ENCODE data around the gene HSBP1.

HSBP1 gene

GRCh38 chr16:83842291-83842690 is 34.5 kb downstream of the HSBP1 start:
- no peak for DNase-seq

GRCh38 chr16:83842756-83843507 is 35.2 kb downstream of the HSBP1 start:
- no peak for DNase-seq

GRCh38 chr16:83843657-83844056 is 35.9 kb downstream of the HSBP1 start:
- no peak for DNase-seq

DNA sequence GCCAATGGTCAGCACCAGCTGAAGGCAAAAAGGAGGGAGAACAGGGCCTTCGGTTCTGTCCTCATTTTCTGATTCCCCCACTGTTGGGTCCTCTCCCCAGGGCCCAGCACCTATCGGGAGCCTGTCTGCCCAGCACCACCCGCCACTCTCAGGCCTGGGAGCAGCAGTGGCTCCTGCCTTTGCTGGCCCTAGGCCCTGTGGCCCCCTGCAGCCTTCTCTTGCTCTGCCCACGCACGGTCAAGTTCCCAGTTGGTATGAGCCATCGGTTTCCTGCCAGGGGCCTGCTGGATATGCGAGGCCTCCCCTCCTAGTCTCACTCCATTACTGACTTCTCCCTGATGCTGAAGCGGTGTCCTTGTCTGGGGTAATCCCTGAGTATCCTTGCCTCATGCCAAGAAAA is 37.5 kb downstream of the HSBP1 start:
- DNase-seq, result no peak

DNA sequence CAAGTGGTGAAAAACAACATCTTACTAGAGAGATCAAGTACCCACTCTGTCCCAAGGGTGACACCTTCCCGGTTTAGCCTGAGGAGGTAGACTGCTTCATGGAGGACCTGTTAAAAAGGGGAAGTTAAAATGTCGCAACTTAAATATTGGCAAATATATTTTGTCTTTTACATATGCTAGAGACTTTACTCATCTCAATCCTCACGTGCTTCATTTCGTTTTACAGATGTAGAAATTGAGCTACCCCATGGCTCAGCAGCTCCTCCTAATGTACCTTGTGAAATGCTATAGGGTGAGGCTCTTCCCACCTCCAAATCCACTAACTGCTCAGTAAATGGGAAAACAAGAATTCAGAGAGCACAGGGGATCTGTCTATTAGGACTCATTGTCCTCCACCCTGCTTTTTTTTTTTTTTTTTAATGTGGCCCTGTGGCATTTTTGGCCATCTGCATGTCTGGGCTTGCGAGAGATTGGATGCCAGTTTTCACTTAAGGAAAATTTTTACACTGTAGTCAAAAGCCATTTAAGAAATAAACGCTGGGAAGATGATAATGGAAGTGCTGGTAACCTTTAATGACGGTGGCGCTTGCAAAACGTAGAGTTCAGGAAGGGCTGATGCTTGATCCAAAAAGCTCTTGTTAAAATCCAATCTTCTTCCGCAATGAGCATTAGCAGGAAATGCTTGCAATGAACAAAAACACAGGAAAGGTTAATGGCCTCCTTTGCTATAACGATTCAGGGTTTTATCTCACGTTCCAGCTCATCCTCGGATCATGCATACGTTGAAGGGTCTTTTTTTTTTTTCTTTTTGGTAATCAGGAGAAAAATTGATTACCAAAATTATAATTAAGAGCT is 39.8 kb downstream of the HSBP1 start:
- DNase-seq, result no peak

GRCh38 chr16:83849421-83849820 is 41.6 kb downstream of the HSBP1 start:
- DNase-seq, result no peak

DNA sequence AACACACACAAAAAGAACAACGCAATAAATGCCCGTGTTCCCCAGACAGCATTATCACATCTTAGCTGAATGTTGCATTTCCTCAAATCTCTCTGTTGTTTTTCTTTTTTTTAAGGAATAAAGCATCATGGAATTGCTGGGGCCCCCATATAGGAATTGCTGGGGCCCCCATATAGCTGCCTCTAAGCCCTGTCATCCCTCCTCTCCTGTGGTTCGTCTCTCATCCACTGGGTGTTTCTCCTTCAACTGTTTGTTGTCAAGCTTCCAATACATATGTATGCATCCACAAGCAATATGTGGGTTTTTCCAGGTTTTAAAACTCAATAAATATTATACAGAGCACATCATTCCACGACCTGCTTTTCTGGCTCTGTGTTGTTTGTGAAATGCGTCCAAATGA is 43.2 kb downstream of the HSBP1 start:
- DNase-seq, result no peak

DNA sequence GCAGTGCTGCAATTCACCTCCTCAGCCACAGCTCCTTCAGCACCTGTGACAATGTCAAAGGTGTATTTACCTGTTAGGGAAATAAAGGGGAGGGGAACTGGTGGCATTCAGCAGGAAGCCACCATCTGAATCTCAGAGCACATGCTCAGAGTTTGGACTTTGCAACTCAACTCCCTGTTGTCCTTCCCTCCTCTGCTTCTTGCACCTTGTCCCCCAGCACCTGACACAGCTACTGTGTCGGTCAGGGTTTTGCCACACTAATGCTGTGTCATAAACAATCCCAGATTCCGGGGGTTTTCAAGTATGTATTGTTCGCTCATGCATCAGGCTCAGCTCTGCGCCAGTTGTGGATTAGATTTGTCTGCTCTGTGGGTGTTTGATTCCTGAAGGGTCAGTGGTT is 43.7 kb downstream of the HSBP1 start:
- DNase-seq, result no peak

- DNase-seq, result no peak
Measured at GRCh38 chr16:83852774-83853173, 45.0 kb downstream of the HSBP1 start.

- DNase-seq, result no peak
Measured at GRCh38 chr16:83853834-83854233, 46.1 kb downstream of the HSBP1 start.

GRCh38 chr16:83854420-83854819 is 46.6 kb downstream of the HSBP1 start:
- DNase-seq, result no peak

GRCh38 chr16:83856792-83857191 is 49.0 kb downstream of the HSBP1 start:
- DNase-seq, result no peak

DNA sequence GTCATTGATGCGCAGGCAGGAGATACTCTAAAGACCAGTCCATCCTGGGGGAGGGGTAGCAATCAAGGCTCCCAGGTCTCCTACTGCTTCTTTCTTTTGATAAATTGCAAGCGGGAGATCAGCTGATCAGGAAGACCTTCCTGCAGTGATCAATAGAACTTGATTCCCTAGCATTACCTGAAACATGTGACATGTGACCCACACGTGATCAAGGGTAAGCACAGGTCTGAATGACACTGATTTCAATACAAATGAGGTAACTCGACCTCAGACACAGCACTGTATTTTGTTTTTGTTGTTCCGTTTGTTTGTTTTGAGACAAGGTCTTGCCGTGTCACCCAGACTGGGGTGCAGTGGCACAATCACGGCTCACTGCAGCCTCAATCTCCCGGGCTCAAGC is 51.5 kb downstream of the HSBP1 start:
- DNase-seq, result no peak

DNA sequence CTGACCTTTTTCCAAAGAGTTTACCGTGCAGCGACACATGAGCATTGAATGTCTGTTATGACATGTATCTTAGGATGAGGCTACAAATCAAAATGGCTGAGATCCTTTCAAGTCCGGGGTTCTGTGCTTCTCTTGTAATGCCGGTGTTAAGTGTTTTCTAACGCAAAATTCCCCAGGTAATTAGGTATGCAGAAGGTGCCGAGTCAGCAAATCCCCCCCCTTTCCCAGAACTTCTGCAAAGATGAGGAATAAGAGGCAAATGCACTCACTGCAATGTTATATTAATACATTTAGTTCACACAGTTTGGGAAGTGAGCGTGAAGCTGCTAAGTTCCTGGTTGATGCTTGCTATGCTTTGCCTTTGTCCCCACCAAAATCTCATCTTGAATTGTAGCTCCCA is 54.9 kb downstream of the HSBP1 start:
- no peak for DNase-seq

- no peak for DNase-seq
Measured at GRCh38 chr16:83863682-83864081, 55.9 kb downstream of the HSBP1 start.

All from NCI-H510A (cell line).